ENCODE data around the gene CCT2.
"Not testable (repeated sequence)": the region's sequence is repeated elsewhere in the genome, so short reads cannot be mapped to it uniquely, and the experiment has no call there.

DNA sequence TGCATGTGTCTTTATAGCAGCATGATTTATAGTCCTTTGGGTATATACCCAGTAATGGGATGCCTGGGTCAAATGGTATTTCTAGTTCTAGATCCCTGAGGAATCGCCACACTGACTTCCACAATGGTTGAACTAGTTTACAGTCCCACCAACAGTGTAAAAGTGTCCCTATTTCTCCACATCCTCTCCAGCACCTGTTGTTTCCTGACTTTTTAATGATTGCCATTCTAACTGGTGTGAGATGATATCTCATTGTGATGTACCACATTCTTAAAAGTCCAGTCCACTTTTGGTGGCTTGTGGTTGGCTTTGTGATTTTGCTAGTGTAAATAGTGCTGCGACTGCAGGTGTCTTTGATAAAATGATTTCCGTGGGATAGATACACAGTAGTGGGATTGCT is 19.0 kb downstream of the CCT2 start:
- TF ChIP-seq, protein P1, sequence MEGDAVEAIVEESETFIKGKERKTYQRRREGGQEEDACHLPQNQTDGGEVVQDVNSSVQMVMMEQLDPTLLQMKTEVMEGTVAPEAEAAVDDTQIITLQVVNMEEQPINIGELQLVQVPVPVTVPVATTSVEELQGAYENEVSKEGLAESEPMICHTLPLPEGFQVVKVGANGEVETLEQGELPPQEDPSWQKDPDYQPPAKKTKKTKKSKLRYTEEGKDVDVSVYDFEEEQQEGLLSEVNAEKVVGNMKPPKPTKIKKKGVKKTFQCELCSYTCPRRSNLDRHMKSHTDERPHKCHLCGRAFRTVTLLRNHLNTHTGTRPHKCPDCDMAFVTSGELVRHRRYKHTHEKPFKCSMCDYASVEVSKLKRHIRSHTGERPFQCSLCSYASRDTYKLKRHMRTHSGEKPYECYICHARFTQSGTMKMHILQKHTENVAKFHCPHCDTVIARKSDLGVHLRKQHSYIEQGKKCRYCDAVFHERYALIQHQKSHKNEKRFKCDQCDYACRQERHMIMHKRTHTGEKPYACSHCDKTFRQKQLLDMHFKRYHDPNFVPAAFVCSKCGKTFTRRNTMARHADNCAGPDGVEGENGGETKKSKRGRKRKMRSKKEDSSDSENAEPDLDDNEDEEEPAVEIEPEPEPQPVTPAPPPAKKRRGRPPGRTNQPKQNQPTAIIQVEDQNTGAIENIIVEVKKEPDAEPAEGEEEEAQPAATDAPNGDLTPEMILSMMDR (IDR thresholded peaks at IDR 0.05): not testable (repeated sequence)
- TF ChIP-seq POLR2A (IDR thresholded peaks at IDR 0.05): not testable (repeated sequence)

All from esophagus squamous epithelium (tissue), 4 donors.